ENCODE results near the gene LRRN3. TPM values are rescaled to one million over a fixed set of nuclear protein-coding genes. Genes with fewer than 3 reads are reported as not detected.
"Not testable (repeated sequence)": the region's sequence is repeated elsewhere in the genome, so short reads cannot be mapped to it uniquely, and the experiment has no call there.

Gene LRRN3
- total and polyA plus RNA-seq, 8 donors, result 0.30 to 1.3 (median 0.46) TPM; not detected in 1

GRCh38 chr7:111067251-111067650, 23.7 kb upstream of the LRRN3 start:
- Histone ChIP-seq H3K27ac (no peak overlapping the region), H3K36me3 (no peaks in the 10 kb centered on the region), H3K27me3 (no peaks in the 10 kb centered on the region), H3K4me1 (no peaks in the 10 kb centered on the region), H3K9me3 (no peaks in the 10 kb centered on the region), H3K4me3 (no peak overlapping the region)
- intact Hi-C loops (cut with DNase I), result no loop called here
- WGBS, 2 donors, result 88 to 89% methylated on average over 4 of the region's 4 CpGs
- DNase-seq (no peak), FAIRE-seq (no peak), ATAC-seq (no peak)
- TF ChIP-seq CTCF (IDR thresholded peaks at IDR 0.05), result no peak

GRCh38 chr7:111067682-111068081, 23.2 kb upstream of the LRRN3 start:
- Histone ChIP-seq H3K9me3 (no peaks in the 10 kb centered on the region), H3K36me3 (no peaks in the 10 kb centered on the region), H3K4me1 (no peaks in the 10 kb centered on the region), H3K27me3 (no peaks in the 10 kb centered on the region), H3K27ac (no peak overlapping the region), H3K4me3 (no peak overlapping the region)
- intact Hi-C loops (cut with DNase I), result no loop called here
- DNase-seq, result no peak
- FAIRE-seq, result no peak
- WGBS, 2 donors, result 70 to 72% methylated on average over 2 of the region's 2 CpGs
- no peak for ATAC-seq
- no peak for TF ChIP-seq CTCF (IDR thresholded peaks at IDR 0.05)

- Histone ChIP-seq H3K4me3 (no peak overlapping the region), H3K4me1 (no peaks in the 10 kb centered on the region), H3K27ac (no peak overlapping the region), H3K9me3 (no peaks in the 10 kb centered on the region), H3K36me3 (no peaks in the 10 kb centered on the region), H3K27me3 (no peaks in the 10 kb centered on the region)
- ATAC-seq (no peak), FAIRE-seq (no peak), DNase-seq (no peak)
- TF ChIP-seq CTCF (IDR thresholded peaks at IDR 0.05), result no peak
- WGBS, 2 donors, result 85 to 92% methylated on average over 2 of the region's 2 CpGs
- intact Hi-C loops (cut with DNase I), result no loop called here
Observed at GRCh38 chr7:111068618-111069017, 22.3 kb upstream of the LRRN3 start.

GRCh38 chr7:111071556-111071955, 19.4 kb upstream of the LRRN3 start:
- Histone ChIP-seq H3K9me3 (no peaks in the 10 kb centered on the region), H3K27me3 (no peaks in the 10 kb centered on the region), H3K27ac (no peak overlapping the region), H3K4me3 (no peak overlapping the region), H3K4me1 (no peaks in the 10 kb centered on the region), H3K36me3 (no peaks in the 10 kb centered on the region)
- FAIRE-seq (no peak), DNase-seq (no peak), ATAC-seq (no peak)
- TF ChIP-seq CTCF (IDR thresholded peaks at IDR 0.05), result no peak
- intact Hi-C loops (cut with DNase I), result no loop called here

- WGBS, 2 donors, result 95 to 98% methylated on average over 9 of the region's 9 CpGs
- DNase-seq, result not testable (repeated sequence)
Observed at GRCh38 chr7:111072658-111073057, 18.3 kb upstream of the LRRN3 start.

More at GRCh38 chr7:111072658-111073057, 18.3 kb upstream of the LRRN3 start:
- H3K9me3 ChIP-seq; ATAC-seq; intact Hi-C loops (cut with DNase I); FAIRE-seq; H3K27me3 ChIP-seq; H3K4me3 ChIP-seq; H3K4me1 ChIP-seq; H3K27ac ChIP-seq; H3K36me3 ChIP-seq: not testable (repeated sequence)
